Thyroid gland (tissue), 4 donors: ENCODE results near the gene ZNF813. TPM values are rescaled to one million over a fixed set of nuclear protein-coding genes. Genes with fewer than 3 reads are reported as not detected.
"Not testable (repeated sequence)": the region's sequence is repeated elsewhere in the genome, so short reads cannot be mapped to it uniquely, and the experiment has no call there.

Source experiments
- DNase-seq, 2 donors: peaks; one replicate each; pipeline ENCODE4 v3.0.0-alpha.2; 2019
- H3K27ac ChIP-seq, 3 donors: fragments of 200-600 bp; sonication (generic); 1 replicate in 2 of 3; 2 replicates in 1 of 3; pipeline ENCODE4 v1.5.1; 2016 to 2019; ENCODE audit warnings: mild to moderate bottlenecking in 1 of 3, moderate library complexity in 1 of 3
- H3K27me3 ChIP-seq: fragments of 200-600 bp; sonication (generic); one replicate; pipeline ENCODE4 v1.5.1; 2019
- H3K36me3 ChIP-seq, 2 donors: fragments of 200-600 bp; sonication (generic); one replicate each; pipeline ENCODE4 v1.5.1; 2016 to 2019
- H3K4me1 ChIP-seq, 2 donors: fragments of 200-600 bp; sonication (generic); one replicate each; pipeline ENCODE4 v1.5.1; 2017 to 2019
- H3K4me3 ChIP-seq, 3 donors: fragments of 200-600 bp; sonication (generic); replicated peaks in 1 of 3; 1 replicate in 2 of 3; 2 replicates in 1 of 3; pipeline ENCODE4 v1.5.1; 2016; ENCODE audit warnings: mild to moderate bottlenecking in 1 of 3
- H3K9me3 ChIP-seq: fragments of 200-600 bp; sonication (generic); one replicate; pipeline ENCODE4 v1.5.1; 2017
- CTCF ChIP-seq, 6 experiments: fragments of 200-600 bp in 3 of 6; fragments of 450-650 bp in 3 of 6; sonication (generic) in 3 of 6; IDR thresholded peaks; one replicate each; pipeline ENCODE4 v1.5.1; 2016 to 2019; ENCODE audit warnings: antibody characterized with exemption in 6 of 6, mild to moderate bottlenecking in 2 of 6, inconsistent platforms in 1 of 6, moderate library complexity in 1 of 6
- POLR2A ChIP-seq, 2 donors: fragments of 450-650 bp; IDR thresholded peaks; one replicate each; pipeline ENCODE4 v1.6.1; 2017; ENCODE audit warnings: antibody characterized with exemption in 2 of 2, mild to moderate bottlenecking in 2 of 2, moderate library complexity in 1 of 2
- WGBS, 2 donors: methylation state at CpG; one replicate each; pipeline ENCODE4 v1.1.5; 2017; 5-methylcytosine and 5-hydroxymethylcytosine counted together
- intact Hi-C: fragments of 100-400 bp; cut with DNase I; formaldehyde crosslinking; loops from one replicate; pipeline ENCODE4 v1.15.1; 2023
- total RNA-seq, 4 donors: library from RNA; depleted of rRNA; stranded (reverse); fragments of >200 nt; gene quantifications; one replicate each; pipeline ENCODE4 v1.2.3, GENCODE V29; 2016

The ZNF813 gene
- 1 to 10 TPM; 4.3 to 7.5 (median 5.4) TPM for total RNA-seq

- TF ChIP-seq POLR2A (IDR thresholded peaks at IDR 0.05) (peak in 1 of 2 donors; percentile 53), CTCF (IDR thresholded peaks at IDR 0.05) (no peak)
- Histone ChIP-seq H3K4me3 (peak within 1 kb of the TSS in 2 of 3 donors; percentile 35 to 64), H3K4me1 (peaks cover 7 to 13% of the 10 kb centered on the region in 2 donors), H3K27me3 (no peaks in the 10 kb centered on the region), H3K36me3 (no peaks in the 10 kb centered on the region), H3K27ac (peak within 1 kb of the TSS in 2 of 3 donors; percentile 4 to 21), H3K9me3 (no peaks in the 10 kb centered on the region)
- intact Hi-C loops = no loop called here
- DNase-seq = peak; percentile 95 to 96
- WGBS, 2 donors = 0 to 1% methylated on average over 16 to 26 of the region's 55 CpGs
Measured at GRCh38 chr19:53467485-53468262, at the start of gene ZNF813. Gene ZNF813 (plus strand): TSS chr19:53467733. CDS start chr19:53483823, 16,090 bp downstream.

- H3K4me3 ChIP-seq = not testable (repeated sequence)
Measured at GRCh38 chr19:53420520-53421315, 46.8 kb upstream of the ZNF813 start.

GRCh38 chr19:53422551-53422950 is 45.0 kb upstream of the ZNF813 start:
- no peak for DNase-seq
- no peak overlapping the region for H3K27ac ChIP-seq
- H3K27me3 ChIP-seq = no peaks in the 10 kb centered on the region
- no peaks in the 10 kb centered on the region for H3K4me1 ChIP-seq
- H3K4me3 ChIP-seq = no peak overlapping the region
- intact Hi-C loops = no loop called here
- WGBS, 2 donors = 72% methylated on average over 5 of the region's 5 CpGs
- H3K9me3 ChIP-seq = no peaks in the 10 kb centered on the region
- TF ChIP-seq POLR2A (IDR thresholded peaks at IDR 0.05) = no peak
- no peak for TF ChIP-seq CTCF (IDR thresholded peaks at IDR 0.05)
- H3K36me3 ChIP-seq = no peaks in the 10 kb centered on the region

More at GRCh38 chr19:53420520-53421315, 46.8 kb upstream of the ZNF813 start:
- H3K36me3 ChIP-seq, H3K4me1 ChIP-seq, H3K9me3 ChIP-seq, H3K27ac ChIP-seq, DNase-seq, intact Hi-C loops, H3K27me3 ChIP-seq: not testable (repeated sequence)
- 52 to 57% methylated on average over 10 to 11 of the region's 11 CpGs for WGBS, 2 donors

- DNase-seq = not testable (repeated sequence)
Measured at GRCh38 chr19:53423074-53423473, 44.5 kb upstream of the ZNF813 start.

GRCh38 chr19:53423680-53424079 is 43.9 kb upstream of the ZNF813 start:
- H3K9me3 ChIP-seq, DNase-seq, H3K4me1 ChIP-seq, H3K27me3 ChIP-seq, H3K4me3 ChIP-seq, H3K27ac ChIP-seq, H3K36me3 ChIP-seq, intact Hi-C loops: not testable (repeated sequence)
- WGBS, 2 donors = 34 to 37% methylated on average over 8 of the region's 8 CpGs

More at GRCh38 chr19:53423074-53423473, 44.5 kb upstream of the ZNF813 start:
- H3K36me3 ChIP-seq, intact Hi-C loops, H3K9me3 ChIP-seq, H3K27ac ChIP-seq, H3K27me3 ChIP-seq, H3K4me1 ChIP-seq, H3K4me3 ChIP-seq: not testable (repeated sequence)
- 0% methylated on average over 1 of the region's 13 CpGs; no CpG with 5 or more reads in 1 of the 2 donors for WGBS, 2 donors

- TF ChIP-seq CTCF (IDR thresholded peaks at IDR 0.05) (peak; percentile 41 to 80 (median 70)), POLR2A (IDR thresholded peaks at IDR 0.05) (no peak)
- H3K9me3 ChIP-seq = no peaks in the 10 kb centered on the region
- 21 to 25% methylated on average over 9 of the region's 9 CpGs for WGBS, 2 donors
- DNase-seq = peak; percentile 73 to 77
- no peak overlapping the region for H3K4me3 ChIP-seq
- no peaks in the 10 kb centered on the region for H3K36me3 ChIP-seq
- no peaks in the 10 kb centered on the region for H3K4me1 ChIP-seq
- intact Hi-C loops = loop anchor here (5.0 kb wide), 1 partner anchor 322 kb away; no protein-coding TSS in a partner anchor
- no peak overlapping the region for H3K27ac ChIP-seq
- H3K27me3 ChIP-seq = no peaks in the 10 kb centered on the region
Measured at GRCh38 chr19:53424968-53425597, 42.5 kb upstream of the ZNF813 start.
